Neuronal stem cell (in vitro differentiated cells): Measurements from ENCODE around the gene SLC23A3.

Experiments
- DNase-seq: peaks from one replicate; pipeline ENCODE4 v3.0.0-alpha.2; 2013; ENCODE audit warnings: low spot score
- H2AFZ ChIP-seq: one replicate; pipeline ENCODE4 v1.6.1; 2013; ENCODE audit warnings: mild to moderate bottlenecking, low read length, inconsistent platforms
- H2AK5ac ChIP-seq: 2 replicates; pipeline ENCODE4 v1.6.1; 2013; ENCODE audit warnings: low read depth, mild to moderate bottlenecking, inconsistent platforms, low read length, moderate library complexity, mixed read lengths
- H2BK120ac ChIP-seq: 2 replicates; pipeline ENCODE4 v1.6.1; 2013; ENCODE audit warnings: low read depth, mild to moderate bottlenecking, inconsistent platforms, low read length, moderate library complexity, mixed read lengths
- H2BK12ac ChIP-seq: one replicate; pipeline ENCODE4 v1.6.1; 2013; ENCODE audit warnings: low read length, inconsistent platforms
- H2BK15ac ChIP-seq: 2 replicates; pipeline ENCODE4 v1.6.1; 2013; ENCODE audit warnings: mild to moderate bottlenecking, low read length, inconsistent platforms, mixed read lengths
- H2BK5ac ChIP-seq: one replicate; pipeline ENCODE4 v1.6.1; 2013; ENCODE audit warnings: inconsistent platforms, mild to moderate bottlenecking, low read length, moderate library complexity
- H3K14ac ChIP-seq: one replicate; pipeline ENCODE4 v1.6.1; 2013; ENCODE audit warnings: low read length, inconsistent platforms
- H3K18ac ChIP-seq: 2 replicates; pipeline ENCODE4 v1.6.1; 2013; ENCODE audit warnings: low read length, inconsistent platforms
- H3K23ac ChIP-seq: 2 replicates; pipeline ENCODE4 v1.6.1; 2013; ENCODE audit warnings: low read depth, mild to moderate bottlenecking, mixed read lengths, low read length, inconsistent platforms; ENCODE audit not compliant: poor library complexity
- H3K27ac ChIP-seq: replicated peaks from 3 replicates; pipeline ENCODE4 v1.5.1; 2013; ENCODE audit warnings: low read length, inconsistent platforms
- H3K27me3 ChIP-seq, 3 experiments: 2 replicates each; pipeline ENCODE4 v1.6.1; 2013; ENCODE audit warnings: low read length in 3 of 3, mild to moderate bottlenecking in 2 of 3, inconsistent platforms in 1 of 3, low read depth in 1 of 3, mixed read lengths in 1 of 3, moderate library complexity in 1 of 3; ENCODE audit not compliant: control insufficient read depth in 3 of 3, insufficient read depth in 3 of 3
- H3K36me3 ChIP-seq, 2 donors: replicated peaks in 1 of 2; 2 replicates each; pipeline ENCODE4 v1.6.1; 2013; ENCODE audit warnings: low read length in 2 of 2; ENCODE audit not compliant: control insufficient read depth in 2 of 2, insufficient read depth in 2 of 2
- H3K4ac ChIP-seq: 2 replicates; pipeline ENCODE4 v1.6.1; 2013; ENCODE audit warnings: inconsistent platforms, mild to moderate bottlenecking, low read length, moderate library complexity
- H3K4me1 ChIP-seq, 2 donors: 1 replicate in 1 of 2; 2 replicates in 1 of 2; pipeline ENCODE4 v1.6.1; 2013; ENCODE audit warnings: low read length in 2 of 2, low read depth in 1 of 2; ENCODE audit not compliant: control insufficient read depth in 2 of 2, insufficient read depth in 1 of 2
- H3K4me2 ChIP-seq: one replicate; pipeline ENCODE4 v1.6.1; 2013; ENCODE audit warnings: mild to moderate bottlenecking, low read length, inconsistent platforms; ENCODE audit not compliant: insufficient read depth, poor library complexity, severe bottlenecking
- H3K4me3 ChIP-seq, 2 donors: 2 replicates each; pipeline ENCODE4 v1.5.1; 2013; ENCODE audit warnings: low read length in 2 of 2, mild to moderate bottlenecking in 2 of 2, inconsistent platforms in 1 of 2, moderate library complexity in 1 of 2
- H3K79me1 ChIP-seq: one replicate; pipeline ENCODE4 v1.6.1; 2013; ENCODE audit warnings: low read depth, mild to moderate bottlenecking, inconsistent platforms, low read length, moderate library complexity
- H3K9ac ChIP-seq: one replicate; pipeline ENCODE4 v1.6.1; 2013; ENCODE audit warnings: mild to moderate bottlenecking, low read depth, low read length, inconsistent platforms; ENCODE audit not compliant: poor library complexity
- H3K9me3 ChIP-seq, 2 donors: replicated peaks in 1 of 2; 2 replicates each; pipeline versions ENCODE3 to v1.6.1; 2013; ENCODE audit warnings: low read length in 2 of 2, mild to moderate bottlenecking in 2 of 2, inconsistent platforms in 1 of 2, low read depth in 1 of 2, mixed read lengths in 1 of 2, moderate library complexity in 1 of 2; ENCODE audit not compliant: control insufficient read depth in 2 of 2, insufficient read depth in 1 of 2
- H4K8ac ChIP-seq: one replicate; pipeline ENCODE4 v1.6.1; 2013; ENCODE audit warnings: low read depth, mild to moderate bottlenecking, inconsistent platforms, low read length, moderate library complexity
- H4K91ac ChIP-seq: one replicate; pipeline ENCODE4 v1.6.1; 2013; ENCODE audit warnings: low read length, low read depth, mild to moderate bottlenecking, inconsistent platforms; ENCODE audit not compliant: poor library complexity
- WGBS, 2 donors: extraction: QIAGEN DNeasy Blood & Tissue Kit; methylation state at CpG; one replicate each; pipeline ENCODE4 v1.1.7; 2013; ENCODE audit warnings: missing lambda C conversion rate in 2 of 2, mixed read lengths in 1 of 2; ENCODE audit not compliant: insufficient read length in 2 of 2, insufficient replicate concordance in 1 of 2; ENCODE audit errors: extremely low coverage in 2 of 2; 5-methylcytosine and 5-hydroxymethylcytosine counted together

The SLC23A3 gene

DNA sequence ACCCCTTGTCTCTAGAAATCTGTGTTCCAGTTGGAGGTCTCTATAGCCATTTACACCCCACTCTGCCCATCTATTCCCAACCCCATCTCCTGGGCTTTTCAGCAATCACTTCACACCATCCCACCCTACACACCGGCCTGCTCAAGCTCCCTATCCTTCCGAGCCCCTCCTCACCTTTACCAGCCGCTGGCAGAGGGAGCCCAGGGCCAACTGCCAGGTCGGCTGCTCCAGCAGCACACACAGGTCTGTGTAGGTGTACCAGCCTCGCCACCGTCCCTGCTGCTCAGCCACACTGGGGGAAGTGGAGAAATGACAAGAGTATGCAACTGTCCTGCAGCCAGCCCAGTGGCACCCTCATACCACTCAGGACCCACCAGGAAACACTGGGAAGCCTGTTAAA, 3.3 kb upstream of the SLC23A3 start:
- Histone ChIP-seq H3K23ac (no peak overlapping the region), H2BK12ac (no peak overlapping the region), H4K91ac (no peak overlapping the region), H4K8ac (no peak overlapping the region), H2BK5ac (no peak overlapping the region), H3K4me1 (peaks cover 3% of the 10 kb centered on the region in 2 donors), H3K18ac (no peak overlapping the region), H2BK120ac (no peak overlapping the region), H3K4ac (no peak overlapping the region), H3K27me3 (no peaks in the 10 kb centered on the region), H3K36me3 (peaks cover 11 to 36% of the 10 kb centered on the region in 2 donors), H3K9me3 (no peaks in the 10 kb centered on the region), H3K27ac (no peak overlapping the region), H3K4me3 (no peak overlapping the region), H2BK15ac (no peak overlapping the region), H3K4me2 (no peak overlapping the region), H3K9ac (no peak overlapping the region), H2AK5ac (no peak overlapping the region), H2AFZ (no peak overlapping the region), H3K79me1 (peaks cover 3% of the 10 kb centered on the region), H3K14ac (no peak overlapping the region)
- WGBS, 2 donors = no CpG with 5 or more reads among the region's 6 CpGs
- no peak for DNase-seq

DNA sequence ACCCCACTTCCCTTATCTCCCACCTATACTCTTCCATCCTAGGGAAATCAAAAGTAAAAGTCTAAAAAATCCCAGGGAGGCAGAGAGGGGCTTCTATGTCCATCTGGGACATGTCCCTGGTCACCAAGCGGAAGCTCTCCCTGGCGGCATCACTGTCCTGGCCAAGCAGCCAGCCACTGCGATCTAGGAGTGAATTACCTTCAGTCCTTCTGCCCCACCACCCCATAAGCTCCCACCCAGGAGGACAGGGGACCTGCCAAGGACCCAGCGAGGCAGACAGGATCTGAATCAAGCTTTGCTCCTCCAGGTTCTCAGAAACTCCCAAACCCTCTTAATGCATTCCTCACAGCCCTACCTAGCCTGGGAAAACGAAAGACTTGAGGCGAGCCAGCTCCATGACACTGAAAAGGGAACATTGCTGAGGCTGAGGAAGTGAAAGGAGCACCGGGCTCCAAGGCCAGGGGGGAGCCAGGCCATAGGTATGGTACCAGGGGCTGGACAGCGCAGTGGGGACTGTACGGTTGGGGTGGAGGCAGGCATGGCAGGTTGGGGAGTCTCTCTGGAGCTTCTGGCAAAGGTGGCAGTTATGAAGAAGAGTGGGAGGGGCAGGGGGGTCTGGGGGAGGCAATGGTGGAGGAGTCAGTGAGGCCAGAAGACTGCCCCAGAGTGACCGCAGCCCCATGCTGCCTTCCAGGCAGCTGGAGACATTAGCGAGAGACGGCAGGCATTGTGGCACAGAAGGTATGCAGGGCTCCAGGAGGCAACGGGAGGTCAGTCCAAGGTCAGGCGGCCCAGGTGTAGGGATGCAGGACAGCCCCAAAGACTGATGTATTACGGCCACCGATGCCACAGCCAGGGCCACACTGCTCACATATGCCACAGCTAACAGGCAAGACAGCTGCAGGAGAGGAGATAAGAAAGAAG, 2.7 kb upstream of the SLC23A3 start:
- H2BK12ac ChIP-seq = no peak overlapping the region
- no peaks in the 10 kb centered on the region for H3K27me3 ChIP-seq
- H2BK5ac ChIP-seq = no peak overlapping the region
- H3K79me1 ChIP-seq = peaks cover 3% of the 10 kb centered on the region
- H4K91ac ChIP-seq = no peak overlapping the region
- H3K36me3 ChIP-seq = peaks cover 11 to 36% of the 10 kb centered on the region in 2 donors
- H3K23ac ChIP-seq = no peak overlapping the region
- no peak overlapping the region for H3K9ac ChIP-seq
- no peak overlapping the region for H2BK120ac ChIP-seq
- no CpG with 5 or more reads among the region's 16 CpGs for WGBS, 2 donors
- H4K8ac ChIP-seq = no peak overlapping the region
- no peak overlapping the region for H2AFZ ChIP-seq
- no peak overlapping the region for H2BK15ac ChIP-seq
- no peak overlapping the region for H3K27ac ChIP-seq
- H3K9me3 ChIP-seq = no peaks in the 10 kb centered on the region
- no peak overlapping the region for H3K4me3 ChIP-seq
- no peak overlapping the region for H2AK5ac ChIP-seq
- no peak overlapping the region for H3K18ac ChIP-seq
- H3K14ac ChIP-seq = no peak overlapping the region
- H3K4me2 ChIP-seq = no peak overlapping the region
- no peak overlapping the region for H3K4ac ChIP-seq
- DNase-seq = no peak
- peaks cover 3% of the 10 kb centered on the region in 2 donors for H3K4me1 ChIP-seq

DNA sequence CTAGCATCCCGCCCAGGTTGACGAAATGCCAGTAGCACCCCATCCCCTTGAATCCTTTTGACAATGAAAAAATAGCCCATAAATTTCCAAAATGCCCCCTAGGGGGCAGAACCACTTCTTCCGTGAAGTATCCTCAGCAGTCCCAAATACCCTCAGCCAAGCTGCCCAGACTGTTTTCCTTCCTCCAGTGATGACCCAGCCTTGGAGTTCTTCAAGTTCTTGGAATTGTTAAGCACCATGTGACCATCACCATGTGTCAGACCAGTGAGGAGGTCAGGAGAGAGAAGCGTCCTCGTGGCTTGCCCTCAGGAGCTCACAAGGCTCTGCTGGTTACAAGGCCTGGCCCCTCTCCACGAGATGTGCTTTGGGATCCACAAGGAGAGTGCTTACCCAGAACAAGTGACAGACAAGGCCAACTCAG, 1.4 kb upstream of the SLC23A3 start:
- Histone ChIP-seq H3K14ac (no peak overlapping the region), H3K4ac (no peak overlapping the region), H3K9me3 (no peaks in the 10 kb centered on the region), H2BK15ac (no peak overlapping the region), H2BK5ac (no peak overlapping the region), H2BK120ac (no peak overlapping the region), H3K79me1 (peaks cover 2% of the 10 kb centered on the region), H3K4me3 (no peak overlapping the region), H3K18ac (no peak overlapping the region), H3K27me3 (no peaks in the 10 kb centered on the region), H4K8ac (no peak overlapping the region), H3K4me2 (no peak overlapping the region), H2AFZ (no peak overlapping the region), H2AK5ac (no peak overlapping the region), H3K4me1 (peaks cover 3% of the 10 kb centered on the region in 2 donors), H4K91ac (no peak overlapping the region), H3K9ac (no peak overlapping the region), H3K23ac (no peak overlapping the region), H2BK12ac (no peak overlapping the region), H3K36me3 (peaks cover 11 to 36% of the 10 kb centered on the region in 2 donors), H3K27ac (no peak overlapping the region)
- WGBS, 2 donors = no CpG with 5 or more reads among the region's 6 CpGs
- DNase-seq = peak; percentile 26

DNA sequence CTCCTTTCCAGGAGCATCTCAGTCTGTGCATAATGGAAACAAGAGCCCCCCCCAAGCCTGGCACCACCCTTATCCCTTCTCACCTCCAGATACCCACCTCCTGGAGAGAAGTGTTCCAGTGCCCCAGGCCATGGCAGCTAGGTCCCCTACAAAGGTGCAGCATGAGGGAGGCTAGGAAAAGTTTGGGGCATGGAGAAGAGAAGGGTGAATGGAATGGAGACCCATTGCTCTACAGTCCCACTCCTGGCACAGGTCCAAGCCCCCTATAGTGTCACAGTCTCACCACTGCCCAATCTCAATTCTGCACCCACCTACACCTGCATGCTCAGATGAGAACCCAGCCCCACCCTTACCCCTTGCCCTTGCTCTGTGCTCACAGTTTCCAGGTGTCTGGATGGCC, 897 bp downstream of the SLC23A3 start:
- Histone ChIP-seq H4K91ac (no peak overlapping the region), H3K27me3 (no peaks in the 10 kb centered on the region), H2BK120ac (no peak overlapping the region), H2BK5ac (no peak overlapping the region), H3K36me3 (peaks cover 6 to 25% of the 10 kb centered on the region in 2 donors), H2BK15ac (no peak overlapping the region), H3K14ac (no peak overlapping the region), H2AFZ (no peak overlapping the region), H3K9ac (peak overlapping the region; percentile 10), H3K4ac (no peak overlapping the region), H4K8ac (no peak overlapping the region), H3K27ac (no peak overlapping the region), H3K9me3 (no peaks in the 10 kb centered on the region), H3K79me1 (no peaks in the 10 kb centered on the region), H3K4me1 (no peaks in the 10 kb centered on the region), H2AK5ac (no peak overlapping the region), H2BK12ac (no peak overlapping the region), H3K23ac (no peak overlapping the region), H3K4me2 (no peak overlapping the region), H3K4me3 (no peak overlapping the region), H3K18ac (no peak overlapping the region)
- DNase-seq = no peak
